BLaER1 treated with 17β-estradiol and CSF1 and Interleukin-3, amounts not matched to agents 10 nM and 100 nM (cell line): ENCODE data around the gene FAM3D.
A peak's percentile ranks its signal among the peaks of the same experiment; 100 is the strongest.

Source experiments
- H3K27ac ChIP-seq, 11 experiments: shearing (Covaris generic); formaldehyde crosslinking; 2 replicates each; pipeline ENCODE4 v1.8.1; 2022
- H3K27me3 ChIP-seq, 11 experiments: shearing (Covaris generic); formaldehyde crosslinking; 2 replicates each; pipeline ENCODE4 v1.8.1; 2022
- H3K36me3 ChIP-seq, 11 experiments: shearing (Covaris generic); formaldehyde crosslinking; 2 replicates each; pipeline ENCODE4 v1.8.1; 2022
- H3K4me1 ChIP-seq, 10 experiments: shearing (Covaris generic); formaldehyde crosslinking; 2 replicates each; pipeline ENCODE4 v1.8.1; 2022
- H3K4me2 ChIP-seq, 11 experiments: shearing (Covaris generic); formaldehyde crosslinking; 2 replicates each; pipeline ENCODE4 v1.8.1; 2022
- H3K4me3 ChIP-seq, 10 experiments: shearing (Covaris generic); formaldehyde crosslinking; 2 replicates each; pipeline ENCODE4 v1.8.1; 2022
- H3K9ac ChIP-seq, 11 experiments: shearing (Covaris generic); formaldehyde crosslinking; 2 replicates each; pipeline ENCODE4 v1.8.1; 2022
- H3K9me3 ChIP-seq, 11 experiments: shearing (Covaris generic); formaldehyde crosslinking; replicated peaks in 1 of 11; 2 replicates each; pipeline ENCODE4 v1.8.1; 2022
- H4K20me1 ChIP-seq, 11 experiments: shearing (Covaris generic); formaldehyde crosslinking; 2 replicates each; pipeline ENCODE4 v1.8.1; 2022
- Cebpa-rat ChIP-seq, 11 experiments: shearing (Covaris generic); IDR thresholded peaks; 2 replicates each; pipeline ENCODE4 v1.8.1; 2022

FAM3D gene

DNA sequence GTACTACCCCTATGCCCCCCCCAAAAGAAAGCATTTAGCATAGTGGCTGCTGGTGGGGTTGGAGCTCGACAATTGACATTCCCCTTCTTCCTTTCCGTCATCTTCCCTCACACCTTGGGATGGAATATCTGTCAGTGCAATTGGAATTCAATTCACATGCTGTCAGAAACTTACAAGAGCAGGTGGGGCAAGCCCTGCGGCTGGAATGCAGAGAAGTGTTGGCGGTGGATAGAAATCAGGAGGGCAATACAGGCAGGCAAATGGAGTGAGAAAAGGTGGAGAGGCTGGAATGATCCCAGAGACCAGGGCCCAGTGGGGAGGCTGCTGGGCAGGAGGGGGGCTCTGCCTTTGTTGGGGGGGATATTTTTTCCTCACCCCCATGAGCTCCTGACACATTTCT lies 44.1 kb downstream of the FAM3D start:
- Histone ChIP-seq H3K4me3 (no peak overlapping the region), H3K9me3 (no peaks in the 10 kb centered on the region), H3K36me3 (no peaks in the 10 kb centered on the region), H3K9ac (no peak overlapping the region), H3K4me2 (no peak overlapping the region), H3K27ac (no peak overlapping the region), H4K20me1 (no peaks in the 10 kb centered on the region), H3K4me1 (no peaks in the 10 kb centered on the region), H3K27me3 (no peaks in the 10 kb centered on the region)
- TF ChIP-seq Cebpa-rat (IDR thresholded peaks at IDR 0.05) = no peak

DNA sequence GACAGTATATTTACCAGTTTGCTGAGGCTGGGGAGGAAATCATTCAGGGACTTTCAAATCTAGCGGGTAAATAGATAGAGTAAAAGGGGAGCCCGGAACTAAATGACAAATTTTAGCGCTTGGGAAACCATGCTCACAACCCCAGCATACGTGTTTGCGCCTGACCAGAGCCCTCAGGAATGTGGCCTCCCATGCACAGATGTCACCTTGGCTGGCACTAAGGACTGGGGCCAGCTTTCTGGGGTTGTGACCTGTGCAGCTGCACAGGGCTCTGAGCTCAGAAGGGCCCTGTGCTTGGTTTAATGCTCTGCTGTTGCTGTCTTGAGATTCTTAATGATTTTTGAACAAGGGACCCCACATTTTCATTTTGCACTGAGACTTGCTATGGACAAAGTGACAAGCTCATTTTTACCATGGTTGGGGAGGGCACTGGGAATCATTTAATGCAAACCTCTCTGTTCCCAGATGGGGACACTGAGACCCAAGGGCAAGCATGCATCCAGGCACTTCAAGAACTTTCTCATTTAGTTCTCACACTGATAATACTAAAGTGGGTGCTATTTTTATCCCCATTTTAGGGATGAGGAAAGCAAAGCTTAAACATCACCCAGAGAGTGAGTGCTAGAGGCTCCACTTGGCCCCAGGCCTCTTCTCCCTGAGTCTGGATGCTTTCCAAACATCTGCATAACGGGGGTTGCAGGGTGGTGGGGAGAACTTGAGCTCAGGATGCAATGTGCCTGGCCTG lies 45.3 kb downstream of the FAM3D start:
- Histone ChIP-seq H3K4me1 (no peaks in the 10 kb centered on the region), H3K9me3 (no peaks in the 10 kb centered on the region), H4K20me1 (no peaks in the 10 kb centered on the region), H3K4me3 (no peak overlapping the region), H3K27ac (no peak overlapping the region), H3K4me2 (no peak overlapping the region), H3K36me3 (no peaks in the 10 kb centered on the region), H3K27me3 (no peaks in the 10 kb centered on the region), H3K9ac (no peak overlapping the region)
- no peak for TF ChIP-seq Cebpa-rat (IDR thresholded peaks at IDR 0.05)

DNA sequence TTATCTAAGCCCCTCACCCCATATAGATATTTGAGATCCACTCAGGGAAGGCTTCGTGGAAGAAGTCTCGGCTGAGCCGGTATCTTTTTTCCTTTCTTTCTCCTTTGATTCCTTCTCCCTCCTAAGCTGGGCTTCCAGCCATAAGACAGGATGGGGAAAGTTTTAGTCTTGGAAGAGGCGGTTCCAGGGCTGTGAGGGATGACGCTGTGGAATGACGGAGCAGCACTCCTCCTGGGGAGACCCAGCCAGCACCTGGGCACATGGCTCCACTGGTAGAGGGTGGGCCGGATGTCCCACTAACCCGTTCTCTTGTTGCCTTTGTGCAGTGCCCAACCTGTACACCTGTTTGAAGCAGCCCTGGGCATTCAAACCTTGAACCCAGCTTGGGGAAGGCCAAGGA lies 46.2 kb downstream of the FAM3D start:
- no peak for TF ChIP-seq Cebpa-rat (IDR thresholded peaks at IDR 0.05)
- Histone ChIP-seq H3K4me1 (no peaks in the 10 kb centered on the region), H3K27ac (no peak overlapping the region)

DNA sequence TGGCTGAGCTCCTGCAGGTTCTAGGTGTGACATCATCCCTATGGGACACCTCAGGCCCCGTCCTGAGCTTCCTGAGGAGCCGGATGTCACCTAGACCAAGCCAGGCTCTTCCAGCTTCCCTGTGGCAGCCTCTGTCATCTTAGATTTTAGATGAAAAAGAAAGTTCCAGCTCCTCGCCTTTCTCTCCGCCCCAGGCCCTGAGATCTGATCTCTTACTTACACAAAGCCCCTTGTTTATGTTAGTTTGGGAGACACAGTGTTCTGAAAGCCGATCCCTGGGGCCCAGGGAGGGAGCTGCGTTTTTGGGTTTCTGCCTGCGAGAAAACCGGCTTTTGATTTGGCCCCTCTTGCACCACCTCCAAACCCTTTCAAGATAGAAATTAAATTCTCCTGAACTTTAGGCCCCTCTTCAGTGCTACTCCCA lies 49.2 kb downstream of the FAM3D start:
- TF ChIP-seq Cebpa-rat (IDR thresholded peaks at IDR 0.05) = no peak
- H3K27ac ChIP-seq = no peak overlapping the region
- H3K4me2 ChIP-seq = no peak overlapping the region
- H3K4me3 ChIP-seq = no peak overlapping the region
- no peaks in the 10 kb centered on the region for H4K20me1 ChIP-seq
- H3K27me3 ChIP-seq = no peaks in the 10 kb centered on the region
- no peaks in the 10 kb centered on the region for H3K4me1 ChIP-seq
- no peak overlapping the region for H3K9ac ChIP-seq
- no peaks in the 10 kb centered on the region for H3K36me3 ChIP-seq
- H3K9me3 ChIP-seq = no peaks in the 10 kb centered on the region

More for the DNA sequence above, 46.2 kb downstream of the FAM3D start:
- Histone ChIP-seq H3K4me2 (no peak overlapping the region), H4K20me1 (no peaks in the 10 kb centered on the region), H3K9ac (no peak overlapping the region), H3K9me3 (no peaks in the 10 kb centered on the region), H3K27me3 (no peaks in the 10 kb centered on the region), H3K4me3 (no peak overlapping the region), H3K36me3 (no peaks in the 10 kb centered on the region)

DNA sequence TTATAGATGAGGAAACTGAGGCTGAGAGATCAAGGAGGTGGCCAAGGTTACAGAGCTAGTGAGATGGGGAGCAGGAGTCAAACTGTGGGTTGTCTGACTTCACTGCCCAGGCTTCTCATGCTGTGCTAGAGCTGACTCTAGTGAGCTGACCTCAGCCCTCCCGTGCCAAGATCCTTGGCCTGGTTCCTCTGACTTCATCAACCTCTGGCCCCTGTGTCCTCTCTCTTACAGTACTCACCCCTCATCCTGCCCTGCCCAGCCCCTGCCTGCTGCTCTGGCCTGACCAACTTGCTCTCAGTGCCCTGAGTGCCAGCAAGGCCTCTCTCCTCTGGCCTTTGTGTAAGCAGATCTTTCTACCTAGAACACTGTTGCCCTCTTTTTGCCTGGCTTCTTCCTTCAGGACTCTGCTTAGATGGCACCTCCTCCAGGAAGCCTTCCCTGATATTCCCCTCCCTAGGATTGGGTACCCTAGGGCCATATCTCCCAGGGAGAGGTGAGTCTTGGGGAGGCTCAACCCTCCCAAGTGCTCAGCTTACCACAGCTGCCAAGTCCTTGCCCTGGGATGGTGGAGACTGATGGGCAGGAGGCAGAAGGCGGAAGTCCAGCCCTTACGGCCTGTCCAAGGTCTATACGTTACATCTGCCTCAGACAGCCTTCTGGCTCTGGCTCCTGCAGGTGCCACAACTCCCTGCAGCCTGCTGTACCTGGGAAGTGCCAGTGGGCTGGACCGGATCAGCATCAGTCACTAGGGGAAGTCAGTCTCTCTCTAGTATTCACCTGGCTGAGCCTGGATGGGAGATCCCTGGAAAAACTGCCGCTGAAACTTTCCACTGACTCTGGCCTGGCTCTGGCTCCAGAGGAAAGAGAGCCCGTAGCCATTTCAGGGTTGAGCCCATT lies 53.1 kb downstream of the FAM3D start:
- no peak overlapping the region for H3K4me3 ChIP-seq
- no peak for TF ChIP-seq Cebpa-rat (IDR thresholded peaks at IDR 0.05)

DNA sequence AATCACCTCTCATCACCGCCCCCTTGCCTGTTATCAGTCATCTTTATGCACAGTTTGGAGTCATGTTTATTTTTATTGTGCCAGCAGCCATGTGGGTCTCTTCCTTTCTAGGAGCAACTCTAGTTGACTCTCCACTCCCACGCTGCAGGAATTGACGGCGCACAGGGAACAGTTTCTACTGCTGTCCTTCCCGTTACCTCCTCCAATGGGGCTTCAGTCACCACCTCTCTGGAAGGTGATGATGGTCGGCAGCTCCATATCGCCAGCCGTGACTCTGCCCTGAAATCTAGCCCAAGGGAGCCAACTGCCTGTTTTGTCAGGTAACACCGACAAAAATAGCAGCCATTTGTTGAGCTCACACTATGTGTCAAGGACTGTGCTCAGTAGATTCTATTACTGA lies 53.7 kb downstream of the FAM3D start:
- no peak overlapping the region for H3K27ac ChIP-seq
- no peaks in the 10 kb centered on the region for H4K20me1 ChIP-seq
- no peak overlapping the region for H3K4me3 ChIP-seq
- TF ChIP-seq Cebpa-rat (IDR thresholded peaks at IDR 0.05) = no peak
- H3K27me3 ChIP-seq = no peaks in the 10 kb centered on the region
- H3K36me3 ChIP-seq = no peaks in the 10 kb centered on the region
- H3K4me1 ChIP-seq = peaks cover 0 to 14% (median 0%) of the 10 kb centered on the region in 10 experiments; a peak in 7 of 20 replicates
- no peak overlapping the region for H3K4me2 ChIP-seq
- H3K9ac ChIP-seq = no peak overlapping the region
- no peaks in the 10 kb centered on the region for H3K9me3 ChIP-seq

More for the DNA sequence above, 53.1 kb downstream of the FAM3D start:
- H3K4me2 ChIP-seq = no peak overlapping the region
- H3K9ac ChIP-seq = no peak overlapping the region
- no peaks in the 10 kb centered on the region for H3K27me3 ChIP-seq
- H3K36me3 ChIP-seq = no peaks in the 10 kb centered on the region
- H3K27ac ChIP-seq = no peak overlapping the region
- H3K9me3 ChIP-seq = no peaks in the 10 kb centered on the region
- H4K20me1 ChIP-seq = no peaks in the 10 kb centered on the region
- H3K4me1 ChIP-seq = peaks cover 0 to 14% (median 0%) of the 10 kb centered on the region in 10 experiments; a peak in 7 of 20 replicates

DNA sequence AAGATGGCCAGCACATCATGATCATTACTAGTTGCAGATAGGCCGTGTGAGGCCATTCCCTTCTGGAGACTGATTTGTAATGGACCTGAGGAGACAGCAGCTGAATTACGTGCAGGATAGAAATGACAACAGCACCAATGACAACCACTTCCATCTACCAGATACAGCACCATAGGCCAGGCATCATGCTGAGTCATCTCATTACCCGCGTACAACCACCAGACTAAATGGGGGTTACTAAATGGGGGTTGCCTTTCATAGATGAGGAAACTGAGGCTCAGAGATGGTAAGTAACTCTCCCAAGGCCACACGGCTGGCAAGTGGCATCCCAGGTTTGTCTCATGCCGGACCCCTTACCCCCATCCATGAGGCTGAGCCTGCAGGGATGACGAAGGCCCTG lies 56.6 kb downstream of the FAM3D start:
- Histone ChIP-seq H3K27me3 (no peaks in the 10 kb centered on the region), H4K20me1 (no peaks in the 10 kb centered on the region), H3K36me3 (no peaks in the 10 kb centered on the region), H3K27ac (no peak overlapping the region), H3K4me1 (peaks cover 0 to 16% (median 0%) of the 10 kb centered on the region in 10 experiments; a peak in 7 of 20 replicates), H3K4me3 (no peak overlapping the region), H3K4me2 (0 out of 22 replicates have a peak overlapping the region, but pooled peaks of 2 of the 11 experiments have one; percentile 7 to 8), H3K9me3 (peaks cover 0 to 7% (median 3%) of the 10 kb centered on the region in 11 experiments; a peak in 14 of 22 replicates), H3K9ac (no peak overlapping the region)
- TF ChIP-seq Cebpa-rat (IDR thresholded peaks at IDR 0.05) = no peak

DNA sequence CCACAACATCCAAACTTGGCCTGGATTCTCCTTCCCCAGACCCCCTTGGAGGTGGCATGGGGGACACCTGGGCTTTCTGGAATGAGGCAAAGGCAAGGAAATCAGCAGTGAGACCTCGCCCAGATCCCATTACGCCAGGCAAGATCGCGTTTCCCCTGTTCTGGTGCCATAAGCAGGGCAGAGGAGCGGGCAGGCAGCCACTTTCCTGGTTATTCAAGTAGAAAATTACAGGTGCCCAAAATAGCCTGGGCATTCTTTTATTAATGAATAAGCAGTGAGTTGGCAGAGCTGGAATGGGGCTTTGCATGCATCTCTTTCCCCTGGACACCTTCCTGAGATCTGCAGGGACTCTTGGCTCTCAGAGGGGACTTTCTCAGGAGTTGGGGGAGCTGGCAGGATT lies 57.9 kb downstream of the FAM3D start:
- Histone ChIP-seq H3K27ac (no peak overlapping the region), H3K36me3 (no peaks in the 10 kb centered on the region), H3K9ac (no peak overlapping the region), H3K4me2 (peak overlapping the region in 3 of 11 experiments; percentile 7 to 30 (median 11); a peak in 2 of 22 replicates), H3K9me3 (peaks cover 8 to 19% (median 13%) of the 10 kb centered on the region in 11 experiments; a peak in 18 of 22 replicates), H3K27me3 (no peaks in the 10 kb centered on the region), H3K4me3 (no peak overlapping the region), H4K20me1 (no peaks in the 10 kb centered on the region), H3K4me1 (peaks cover 0 to 16% (median 0%) of the 10 kb centered on the region in 10 experiments; a peak in 7 of 20 replicates)
- no peak for TF ChIP-seq Cebpa-rat (IDR thresholded peaks at IDR 0.05)

DNA sequence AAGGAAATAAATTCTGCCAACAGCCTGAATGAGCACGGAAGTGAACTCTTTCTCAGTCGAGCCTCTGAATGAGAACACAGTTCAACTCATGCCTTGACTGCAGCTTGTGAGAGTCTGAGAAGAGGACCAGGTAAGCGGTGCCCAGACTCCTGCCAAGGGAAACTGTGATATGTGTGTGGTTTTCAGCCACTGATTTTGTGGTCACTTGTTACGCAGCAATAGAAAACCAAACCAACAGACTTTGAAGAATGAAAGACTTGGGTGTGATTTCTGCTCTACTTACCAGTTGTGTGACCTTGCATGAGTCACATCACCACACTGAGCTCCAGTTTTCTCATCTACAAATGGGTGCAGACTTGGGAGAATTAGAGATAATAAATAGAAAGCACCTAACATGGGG lies 58.8 kb downstream of the FAM3D start:
- no peak overlapping the region for H3K4me3 ChIP-seq
- TF ChIP-seq Cebpa-rat (IDR thresholded peaks at IDR 0.05) = no peak
- H3K27me3 ChIP-seq = no peaks in the 10 kb centered on the region
- H4K20me1 ChIP-seq = no peaks in the 10 kb centered on the region
- H3K4me2 ChIP-seq = 0 out of 22 replicates have a peak overlapping the region, but pooled peaks of 1 of the 11 experiments have one; percentile 13
- peaks cover 0 to 16% (median 0%) of the 10 kb centered on the region in 10 experiments; a peak in 7 of 20 replicates for H3K4me1 ChIP-seq
- H3K36me3 ChIP-seq = no peaks in the 10 kb centered on the region
- peaks cover 8 to 21% (median 13%) of the 10 kb centered on the region in 11 experiments; a peak in 18 of 22 replicates for H3K9me3 ChIP-seq
- H3K9ac ChIP-seq = no peak overlapping the region
- H3K27ac ChIP-seq = no peak overlapping the region
